Measurements from ENCODE around the gene DCDC1.

Gene DCDC1

GRCh38 chr11:31369348-31370329, at the start of gene DCDC1, which contains the start of gene DNAJC24:
DCDC1 (minus strand) TSS chr11:31369739; CDS start chr11:31328280, 41,459 bp downstream.
DNAJC24 (plus strand) TSS chr11:31369860; CDS start chr11:31370749, 889 bp downstream.
- DNase-seq, result peak; percentile 93

GRCh38 chr11:31419138-31419537, 49.6 kb upstream of the DCDC1 start:
- DNase-seq, result no peak

GRCh38 chr11:31417816-31418215, 48.3 kb upstream of the DCDC1 start:
- DNase-seq, result no peak

GRCh38 chr11:31417357-31417756, 47.8 kb upstream of the DCDC1 start:
- no peak for DNase-seq

- DNase-seq, result no peak
Observed at GRCh38 chr11:31415435-31415834, 45.9 kb upstream of the DCDC1 start.

- DNase-seq, result no peak
Observed at GRCh38 chr11:31414338-31414737, 44.8 kb upstream of the DCDC1 start.

- DNase-seq, result no peak
Observed at GRCh38 chr11:31412946-31413345, 43.4 kb upstream of the DCDC1 start.

- no peak for DNase-seq
Observed at GRCh38 chr11:31408201-31408600, 38.7 kb upstream of the DCDC1 start.

- no peak for DNase-seq
Observed at GRCh38 chr11:31404614-31405013, 35.1 kb upstream of the DCDC1 start.

GRCh38 chr11:31397239-31397834, 27.8 kb upstream of the DCDC1 start:
- DNase-seq, result no peak

GRCh38 chr11:31387379-31387778, 17.8 kb upstream of the DCDC1 start:
- no peak for DNase-seq

GRCh38 chr11:31383116-31383515, 13.6 kb upstream of the DCDC1 start:
- DNase-seq, result no peak

GRCh38 chr11:31375879-31376278, 6.3 kb upstream of the DCDC1 start:
- DNase-seq, result no peak

- DNase-seq, result no peak
Observed at GRCh38 chr11:31366795-31367194, 2.7 kb downstream of the DCDC1 start.

GRCh38 chr11:31361743-31362142, 7.8 kb downstream of the DCDC1 start:
- no peak for DNase-seq

- DNase-seq, result no peak
Observed at GRCh38 chr11:31355817-31356216, 13.7 kb downstream of the DCDC1 start.

- DNase-seq, result no peak
Observed at GRCh38 chr11:31355131-31355530, 14.4 kb downstream of the DCDC1 start.

GRCh38 chr11:31351168-31351567, 18.4 kb downstream of the DCDC1 start:
- no peak for DNase-seq

- no peak for DNase-seq
Observed at GRCh38 chr11:31340903-31341572, 28.5 kb downstream of the DCDC1 start.

- no peak for DNase-seq
Observed at GRCh38 chr11:31337806-31338205, 31.7 kb downstream of the DCDC1 start.

GRCh38 chr11:31328697-31329096, 40.8 kb downstream of the DCDC1 start:
- no peak for DNase-seq

- DNase-seq, result no peak
Observed at GRCh38 chr11:31327417-31327816, 42.1 kb downstream of the DCDC1 start.

GRCh38 chr11:31326470-31327148, 42.9 kb downstream of the DCDC1 start:
- DNase-seq, result no peak
